KMS-11 (cell line): ENCODE measurements around the gene FRMD8.
A peak's percentile ranks its signal among the peaks of the same experiment; 100 is the strongest.

Experiments
- H2AFZ ChIP-seq: fragments of 200-600 bp; sonication (generic); 2 replicates; pipeline ENCODE4 v1.6.1; 2016; ENCODE audit warnings: antibody characterized with exemption, mixed run types, low read depth
- H3K27ac ChIP-seq: fragments of 200-600 bp; sonication (generic); 2 replicates; pipeline ENCODE4 v1.6.1; 2016; ENCODE audit warnings: mild to moderate bottlenecking, mixed run types
- H3K27me3 ChIP-seq: fragments of 200-600 bp; sonication (generic); 2 replicates; pipeline ENCODE4 v1.6.1; 2017; ENCODE audit warnings: mild to moderate bottlenecking, low read depth, mixed run types, moderate library complexity; ENCODE audit not compliant: insufficient read depth
- H3K36me3 ChIP-seq: fragments of 200-600 bp; sonication (generic); 2 replicates; pipeline ENCODE4 v1.6.1; 2017; ENCODE audit warnings: mild to moderate bottlenecking, mixed run types; ENCODE audit not compliant: insufficient read depth
- H3K4me1 ChIP-seq: fragments of 200-600 bp; sonication (generic); 2 replicates; pipeline ENCODE4 v1.6.1; 2016; ENCODE audit warnings: mild to moderate bottlenecking, low read depth, mixed run types; ENCODE audit not compliant: poor library complexity, severe bottlenecking
- H3K4me2 ChIP-seq: fragments of 200-600 bp; sonication (generic); 2 replicates; pipeline ENCODE4 v1.7.0; 2016; ENCODE audit warnings: mild to moderate bottlenecking, mixed run types
- H3K4me3 ChIP-seq: fragments of 200-600 bp; sonication (generic); IDR thresholded peaks from 2 replicates; pipeline ENCODE4 v1.6.1; 2017; ENCODE audit warnings: low read depth, low read length, mixed read lengths; ENCODE audit not compliant: insufficient read depth
- H3K79me2 ChIP-seq: fragments of 200-600 bp; sonication (generic); 2 replicates; pipeline ENCODE4 v1.6.1; 2016; ENCODE audit warnings: low read depth, mixed run types; ENCODE audit not compliant: insufficient read depth
- H3K9ac ChIP-seq: fragments of 200-600 bp; sonication (generic); 2 replicates; pipeline ENCODE4 v1.6.1; 2016; ENCODE audit warnings: mild to moderate bottlenecking, mixed run types
- H4K20me1 ChIP-seq: fragments of 200-600 bp; sonication (generic); 2 replicates; pipeline ENCODE4 v1.6.1; 2016; ENCODE audit warnings: mild to moderate bottlenecking, mixed run types; ENCODE audit not compliant: insufficient read depth
- CTCF ChIP-seq: fragments of 200-600 bp; sonication (generic); conservative IDR thresholded peaks from 2 replicates; pipeline ENCODE4 v1.6.1; 2017; ENCODE audit warnings: low read depth, mild to moderate bottlenecking, antibody characterized with exemption, low read length, moderate library complexity, mixed read lengths

Gene FRMD8

GRCh38 chr11:65386307-65387140 is at the start of gene FRMD8:
TSS of gene FRMD8 (plus strand) at chr11:65386637. CDS start at chr11:65387037, 400 bp downstream.
- H2AFZ ChIP-seq = peak within 1 kb of the TSS; percentile 69; the same call in 1 of the 2 replicates

GRCh38 chr11:65338676-65339075 is 47.8 kb upstream of the FRMD8 start:
- Histone ChIP-seq H3K36me3 (peaks cover 3% of the 10 kb centered on the region; the same call in 1 of the 2 replicates), H3K9ac (no peak overlapping the region), H3K4me2 (no peak overlapping the region)

More at GRCh38 chr11:65386307-65387140, at the start of gene FRMD8:
- H4K20me1 ChIP-seq = no peaks in the 10 kb centered on the region
- H3K27ac ChIP-seq = peak within 1 kb of the TSS; percentile 49
- peak within 1 kb of the TSS; percentile 74 for H3K4me2 ChIP-seq
- TF ChIP-seq CTCF = no peak
- H3K79me2 ChIP-seq = peaks cover 55% of the 10 kb centered on the region
- H3K4me3 ChIP-seq = peak within 1 kb of the TSS; percentile 63
- peak within 1 kb of the TSS; percentile 69 for H3K9ac ChIP-seq
- no peaks in the 10 kb centered on the region for H3K27me3 ChIP-seq
- H3K36me3 ChIP-seq = no peaks in the 10 kb centered on the region
- peaks cover 79% of the 10 kb centered on the region for H3K4me1 ChIP-seq

GRCh38 chr11:65340226-65340625 is 46.2 kb upstream of the FRMD8 start:
- Histone ChIP-seq H3K4me1 (peaks cover 5% of the 10 kb centered on the region), H2AFZ (no peak overlapping the region), H3K4me3 (no peak overlapping the region), H3K27ac (no peak overlapping the region), H3K79me2 (peaks cover 42% of the 10 kb centered on the region), H3K36me3 (peaks cover 3% of the 10 kb centered on the region; the same call in 1 of the 2 replicates), H3K9ac (no peak overlapping the region), H4K20me1 (no peaks in the 10 kb centered on the region), H3K4me2 (no peak overlapping the region), H3K27me3 (no peaks in the 10 kb centered on the region)
- no peak for TF ChIP-seq CTCF

More at GRCh38 chr11:65338676-65339075, 47.8 kb upstream of the FRMD8 start:
- no peak overlapping the region for H3K4me3 ChIP-seq
- TF ChIP-seq CTCF = no peak
- peaks cover 9% of the 10 kb centered on the region for H3K4me1 ChIP-seq
- H3K27me3 ChIP-seq = no peaks in the 10 kb centered on the region
- H3K79me2 ChIP-seq = peaks cover 57% of the 10 kb centered on the region
- no peak overlapping the region for H3K27ac ChIP-seq
- no peak overlapping the region for H2AFZ ChIP-seq
- H4K20me1 ChIP-seq = no peaks in the 10 kb centered on the region

- no peak overlapping the region for H3K9ac ChIP-seq
- no peaks in the 10 kb centered on the region for H3K4me1 ChIP-seq
- H3K27ac ChIP-seq = no peak overlapping the region
- H3K36me3 ChIP-seq = peaks cover 3% of the 10 kb centered on the region; the same call in 1 of the 2 replicates
- H3K4me2 ChIP-seq = no peak overlapping the region
- H3K4me3 ChIP-seq = no peak overlapping the region
- no peak overlapping the region for H2AFZ ChIP-seq
- peaks cover 26% of the 10 kb centered on the region for H3K79me2 ChIP-seq
- no peaks in the 10 kb centered on the region for H4K20me1 ChIP-seq
- no peak for TF ChIP-seq CTCF
- no peaks in the 10 kb centered on the region for H3K27me3 ChIP-seq
These were observed 44.6 kb upstream of the FRMD8 start for GRCh38 chr11:65341856-65342255.
